ENCODE data around the gene NCK2.

- TF ChIP-seq ELF4 (IDR thresholded peaks at IDR 0.05) (no peak), LEF1 (IDR thresholded peaks at IDR 0.05; ENCODE audit: borderline replicate concordance) (no peak), CTBP1 (IDR thresholded peaks at IDR 0.05; ENCODE audit: borderline replicate concordance) (no peak), L3MBTL2 (conservative IDR thresholded peaks at IDR 0.05) (no peak), FOXA1 (IDR thresholded peaks at IDR 0.05) (no peak), ZNF384 (IDR thresholded peaks at IDR 0.05) (no peak), ARNT (IDR thresholded peaks at IDR 0.05) (no peak), SUZ12 (IDR thresholded peaks at IDR 0.05) (no peak), HDGF (IDR thresholded peaks at IDR 0.05; ENCODE audit: borderline replicate concordance) (no peak), FOXM1 (IDR thresholded peaks at IDR 0.05; ENCODE audit: borderline replicate concordance) (no peak)
Measured at GRCh38 chr2:105697781-105698449, 46.8 kb upstream of the NCK2 start.

All from HEK293T (cell line).